ENCODE results near the gene NGEF. TPM values are rescaled to one million over a fixed set of nuclear protein-coding genes. Genes with fewer than 3 reads are reported as not detected.

Gene NGEF
- total and polyA plus RNA-seq, 10 of the 15 experiments (the other 5 are each of a cell fraction or from before 2014, with no cell fraction given), result 0.12 TPM; not detected in 9

DNA sequence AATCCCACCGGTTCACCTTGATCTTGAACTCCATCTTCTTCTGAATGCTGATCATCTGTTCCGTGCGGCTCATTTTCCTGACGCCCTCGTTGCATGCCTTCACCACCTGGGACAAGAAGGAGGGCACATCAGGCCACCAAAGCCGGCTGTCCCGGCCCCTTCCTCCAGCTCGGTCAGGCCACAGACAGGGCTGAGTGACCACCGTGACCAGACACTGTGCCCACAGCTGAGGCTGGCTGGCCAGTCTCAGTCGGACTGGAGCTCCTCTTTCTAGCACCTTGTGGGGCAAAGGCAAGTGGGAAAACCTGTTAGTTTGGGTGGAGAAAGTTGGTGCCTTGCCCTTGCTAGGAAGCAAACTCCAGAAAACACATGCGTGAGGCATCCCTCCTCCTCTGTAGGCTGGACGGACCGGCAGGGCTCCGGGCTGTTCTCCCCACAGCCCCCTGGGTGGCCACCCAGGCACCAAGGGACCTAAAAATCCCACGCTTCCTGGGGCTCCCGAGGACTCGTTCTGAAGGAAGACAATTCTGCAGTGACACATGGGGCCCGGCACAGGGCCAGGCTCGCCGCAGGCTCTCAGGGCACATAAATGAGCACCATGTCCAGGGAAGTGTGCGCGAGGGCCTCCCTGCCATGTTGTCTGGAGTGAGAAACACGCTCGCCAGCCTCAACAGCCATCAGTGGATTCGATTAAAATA, 127.6 kb downstream of the NGEF start:
- Histone ChIP-seq H2AFZ (ENCODE audit: control insufficient read depth, low read depth, low read length) (no peak overlapping the region), H3K4me3 (no peak overlapping the region), H3K36me3 (ENCODE audit: control insufficient read depth in 2 of 2, insufficient read depth in 2 of 2, low read length in 1 of 2) (no peaks in the 10 kb centered on the region), H3K9me3 (replicated peaks; ENCODE audit: control insufficient read depth, insufficient read depth, low read length) (no peaks in the 10 kb centered on the region), H4K20me1 (ENCODE audit: control insufficient read depth, insufficient read depth) (no peaks in the 10 kb centered on the region), H3K27me3 (replicated peaks in 1 of 2; ENCODE audit: control insufficient read depth in 2 of 2, insufficient read depth in 2 of 2, low read length in 1 of 2) (no peaks in the 10 kb centered on the region; a peak in 1 of 4 replicates), H3K4me1 (ENCODE audit: control insufficient read depth, insufficient read depth, low read length) (no peaks in the 10 kb centered on the region), H3K79me2 (ENCODE audit: control insufficient read depth, insufficient read depth, low read length) (no peaks in the 10 kb centered on the region), H3K27ac (ENCODE audit: control insufficient read depth, insufficient read depth) (no peak overlapping the region), H3K4me2 (ENCODE audit: control insufficient read depth, insufficient read depth) (no peak overlapping the region), H3K9ac (ENCODE audit: control insufficient read depth, insufficient read depth, low read length) (no peak overlapping the region)
- POLR2A ChIA-PET, result no interaction called here
- ATAC-seq, result no peak
- CTCF ChIA-PET, result no interaction called here
- DNase-seq (ENCODE audit: low read depth, low spot score), result no peak
- intact Hi-C loops (cut with micrococcal nuclease; ENCODE audit: unreplicated experiment) (no loop called here), in situ Hi-C loops (cut with MboI) (no loop called here)
- SMC1A ChIA-PET (ENCODE audit: uncharacterized antibody, unreplicated experiment), result no interaction called here
- no TSS peak for BruUV-seq (replicated peaks)
- TF ChIP-seq TCF12 (IDR thresholded peaks at IDR 0.05; ENCODE audit: low read depth, low read length) (no peak), RAD21 (IDR thresholded peaks at IDR 0.05; ENCODE audit: insufficient read depth, low read depth, low read length) (no peak), MYC (IDR thresholded peaks at IDR 0.05; ENCODE audit: insufficient read depth, insufficient read length, insufficient replicate concordance, low read length, severe bottlenecking) (no peak), CREM (IDR thresholded peaks at IDR 0.05; ENCODE audit: low read depth) (no peak), ZNF24 (IDR thresholded peaks at IDR 0.05) (no peak), RFX5 (IDR thresholded peaks at IDR 0.05; ENCODE audit: low read depth, low read length) (no peak)
- TF ChIP-seq, protein P1, sequence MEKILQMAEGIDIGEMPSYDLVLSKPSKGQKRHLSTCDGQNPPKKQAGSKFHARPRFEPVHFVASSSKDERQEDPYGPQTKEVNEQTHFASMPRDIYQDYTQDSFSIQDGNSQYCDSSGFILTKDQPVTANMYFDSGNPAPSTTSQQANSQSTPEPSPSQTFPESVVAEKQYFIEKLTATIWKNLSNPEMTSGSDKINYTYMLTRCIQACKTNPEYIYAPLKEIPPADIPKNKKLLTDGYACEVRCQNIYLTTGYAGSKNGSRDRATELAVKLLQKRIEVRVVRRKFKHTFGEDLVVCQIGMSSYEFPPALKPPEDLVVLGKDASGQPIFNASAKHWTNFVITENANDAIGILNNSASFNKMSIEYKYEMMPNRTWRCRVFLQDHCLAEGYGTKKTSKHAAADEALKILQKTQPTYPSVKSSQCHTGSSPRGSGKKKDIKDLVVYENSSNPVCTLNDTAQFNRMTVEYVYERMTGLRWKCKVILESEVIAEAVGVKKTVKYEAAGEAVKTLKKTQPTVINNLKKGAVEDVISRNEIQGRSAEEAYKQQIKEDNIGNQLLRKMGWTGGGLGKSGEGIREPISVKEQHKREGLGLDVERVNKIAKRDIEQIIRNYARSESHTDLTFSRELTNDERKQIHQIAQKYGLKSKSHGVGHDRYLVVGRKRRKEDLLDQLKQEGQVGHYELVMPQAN (conservative IDR thresholded peaks at IDR 0.05), result no peak
- TF ChIP-seq, protein P2, sequence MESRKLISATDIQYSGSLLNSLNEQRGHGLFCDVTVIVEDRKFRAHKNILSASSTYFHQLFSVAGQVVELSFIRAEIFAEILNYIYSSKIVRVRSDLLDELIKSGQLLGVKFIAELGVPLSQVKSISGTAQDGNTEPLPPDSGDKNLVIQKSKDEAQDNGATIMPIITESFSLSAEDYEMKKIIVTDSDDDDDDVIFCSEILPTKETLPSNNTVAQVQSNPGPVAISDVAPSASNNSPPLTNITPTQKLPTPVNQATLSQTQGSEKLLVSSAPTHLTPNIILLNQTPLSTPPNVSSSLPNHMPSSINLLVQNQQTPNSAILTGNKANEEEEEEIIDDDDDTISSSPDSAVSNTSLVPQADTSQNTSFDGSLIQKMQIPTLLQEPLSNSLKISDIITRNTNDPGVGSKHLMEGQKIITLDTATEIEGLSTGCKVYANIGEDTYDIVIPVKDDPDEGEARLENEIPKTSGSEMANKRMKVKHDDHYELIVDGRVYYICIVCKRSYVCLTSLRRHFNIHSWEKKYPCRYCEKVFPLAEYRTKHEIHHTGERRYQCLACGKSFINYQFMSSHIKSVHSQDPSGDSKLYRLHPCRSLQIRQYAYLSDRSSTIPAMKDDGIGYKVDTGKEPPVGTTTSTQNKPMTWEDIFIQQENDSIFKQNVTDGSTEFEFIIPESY (IDR thresholded peaks at IDR 0.05), result no peak
- TF ChIP-seq, protein P3, sequence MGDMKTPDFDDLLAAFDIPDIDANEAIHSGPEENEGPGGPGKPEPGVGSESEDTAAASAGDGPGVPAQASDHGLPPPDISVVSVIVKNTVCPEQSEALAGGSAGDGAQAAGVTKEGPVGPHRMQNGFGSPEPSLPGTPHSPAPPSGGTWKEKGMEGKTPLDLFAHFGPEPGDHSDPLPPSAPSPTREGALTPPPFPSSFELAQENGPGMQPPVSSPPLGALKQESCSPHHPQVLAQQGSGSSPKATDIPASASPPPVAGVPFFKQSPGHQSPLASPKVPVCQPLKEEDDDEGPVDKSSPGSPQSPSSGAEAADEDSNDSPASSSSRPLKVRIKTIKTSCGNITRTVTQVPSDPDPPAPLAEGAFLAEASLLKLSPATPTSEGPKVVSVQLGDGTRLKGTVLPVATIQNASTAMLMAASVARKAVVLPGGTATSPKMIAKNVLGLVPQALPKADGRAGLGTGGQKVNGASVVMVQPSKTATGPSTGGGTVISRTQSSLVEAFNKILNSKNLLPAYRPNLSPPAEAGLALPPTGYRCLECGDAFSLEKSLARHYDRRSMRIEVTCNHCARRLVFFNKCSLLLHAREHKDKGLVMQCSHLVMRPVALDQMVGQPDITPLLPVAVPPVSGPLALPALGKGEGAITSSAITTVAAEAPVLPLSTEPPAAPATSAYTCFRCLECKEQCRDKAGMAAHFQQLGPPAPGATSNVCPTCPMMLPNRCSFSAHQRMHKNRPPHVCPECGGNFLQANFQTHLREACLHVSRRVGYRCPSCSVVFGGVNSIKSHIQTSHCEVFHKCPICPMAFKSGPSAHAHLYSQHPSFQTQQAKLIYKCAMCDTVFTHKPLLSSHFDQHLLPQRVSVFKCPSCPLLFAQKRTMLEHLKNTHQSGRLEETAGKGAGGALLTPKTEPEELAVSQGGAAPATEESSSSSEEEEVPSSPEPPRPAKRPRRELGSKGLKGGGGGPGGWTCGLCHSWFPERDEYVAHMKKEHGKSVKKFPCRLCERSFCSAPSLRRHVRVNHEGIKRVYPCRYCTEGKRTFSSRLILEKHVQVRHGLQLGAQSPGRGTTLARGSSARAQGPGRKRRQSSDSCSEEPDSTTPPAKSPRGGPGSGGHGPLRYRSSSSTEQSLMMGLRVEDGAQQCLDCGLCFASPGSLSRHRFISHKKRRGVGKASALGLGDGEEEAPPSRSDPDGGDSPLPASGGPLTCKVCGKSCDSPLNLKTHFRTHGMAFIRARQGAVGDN (IDR thresholded peaks at IDR 0.05), result no peak
- 56% methylated on average over 25 of the region's 25 CpGs for WGBS (ENCODE audit: insufficient coverage, insufficient replicate concordance, low lambda C conversion rate, missing lambda C conversion rate)
- RAD21 ChIA-PET (ENCODE audit: unreplicated experiment), result interaction anchor here (0.7 kb wide), 1 partner anchor 143 kb away, joined by 3 read pairs; no protein-coding TSS in a partner anchor
- FAIRE-seq, result no peak
